ENCODE measurements around the gene RCC2.
A peak's percentile ranks its signal among the peaks of the same experiment; 100 is the strongest.

The RCC2 gene

GRCh38 chr1:17360272-17360956 lies 79.1 kb downstream of the RCC2 start:
- Histone ChIP-seq H3K27me3 (no peaks in the 10 kb centered on the region), H3K4me3 (no peak overlapping the region), H3K4me1 (peaks cover 40% of the 10 kb centered on the region), H3K4me2 (no peak overlapping the region), H4K20me1 (no peaks in the 10 kb centered on the region), H3K9me3 (no peaks in the 10 kb centered on the region), H3K9ac (no peak overlapping the region), H3K36me3 (no peaks in the 10 kb centered on the region), H3K27ac (no peak overlapping the region)
- TF ChIP-seq Cebpa-rat (IDR thresholded peaks at IDR 0.05), result no peak

GRCh38 chr1:17359808-17360207 lies 79.7 kb downstream of the RCC2 start:
- TF ChIP-seq Cebpa-rat (IDR thresholded peaks at IDR 0.05), result no peak

GRCh38 chr1:17359031-17359430 lies 80.4 kb downstream of the RCC2 start:
- Histone ChIP-seq H3K27me3 (no peaks in the 10 kb centered on the region), H3K4me1 (peaks cover 47% of the 10 kb centered on the region), H3K4me2 (peak overlapping the region; percentile 59), H4K20me1 (no peaks in the 10 kb centered on the region), H3K4me3 (no peak overlapping the region), H3K36me3 (no peaks in the 10 kb centered on the region), H3K9ac (peak overlapping the region; percentile 59; the same call in 1 of the 2 replicates), H3K27ac (peak overlapping the region; percentile 47; the same call in 1 of the 2 replicates), H3K9me3 (no peaks in the 10 kb centered on the region)
- TF ChIP-seq Cebpa-rat (IDR thresholded peaks at IDR 0.05), result no peak

More at GRCh38 chr1:17359808-17360207, 79.7 kb downstream of the RCC2 start:
- H3K9me3 ChIP-seq, result no peaks in the 10 kb centered on the region
- peak overlapping the region; percentile 47 for H3K27ac ChIP-seq
- H3K9ac ChIP-seq, result peak overlapping the region; percentile 59; the same call in 1 of the 2 replicates
- no peaks in the 10 kb centered on the region for H4K20me1 ChIP-seq
- H3K27me3 ChIP-seq, result no peaks in the 10 kb centered on the region
- H3K4me2 ChIP-seq, result peak overlapping the region; percentile 59; the same call in 1 of the 2 replicates
- H3K4me3 ChIP-seq, result no peak overlapping the region
- peaks cover 41% of the 10 kb centered on the region for H3K4me1 ChIP-seq
- H3K36me3 ChIP-seq, result no peaks in the 10 kb centered on the region

- Histone ChIP-seq H3K4me2 (peak overlapping the region; percentile 52; the same call in 1 of the 2 replicates), H4K20me1 (no peaks in the 10 kb centered on the region)
- no peak for TF ChIP-seq Cebpa-rat (IDR thresholded peaks at IDR 0.05)
These were observed 80.9 kb downstream of the RCC2 start for GRCh38 chr1:17358557-17358956.

More at GRCh38 chr1:17358557-17358956, 80.9 kb downstream of the RCC2 start:
- Histone ChIP-seq H3K36me3 (no peaks in the 10 kb centered on the region), H3K9ac (no peak overlapping the region), H3K27ac (no peak overlapping the region), H3K4me3 (no peak overlapping the region), H3K9me3 (no peaks in the 10 kb centered on the region), H3K27me3 (no peaks in the 10 kb centered on the region), H3K4me1 (peaks cover 47% of the 10 kb centered on the region)
